Islet precursor cell (in vitro differentiated cells): ENCODE results near the gene SLC5A2.
"Not testable (repeated sequence)": the region's sequence is repeated elsewhere in the genome, so short reads cannot be mapped to it uniquely, and the experiment has no call there.

Experiments
- DNase-seq: peaks from one replicate; pipeline ENCODE4 v3.0.0-alpha.2; 2018

SLC5A2 gene

GRCh38 chr16:31483081-31483480 is at the start of gene SLC5A2:
SLC5A2 (plus strand) TSS chr16:31483123; CDS start chr16:31483137, 14 bp downstream.
- DNase-seq, result no peak

GRCh38 chr16:31435341-31436220 is 47.3 kb upstream of the SLC5A2 start:
- DNase-seq, result peak; percentile 50

GRCh38 chr16:31436221-31437045 is 46.5 kb upstream of the SLC5A2 start:
- DNase-seq, result peak; percentile 45

- DNase-seq, result no peak
Measured at GRCh38 chr16:31438414-31438813, 44.5 kb upstream of the SLC5A2 start.

GRCh38 chr16:31439023-31439422 is 43.9 kb upstream of the SLC5A2 start:
- DNase-seq, result not testable (repeated sequence)

GRCh38 chr16:31439519-31439918 is 43.4 kb upstream of the SLC5A2 start:
- DNase-seq, result no peak

GRCh38 chr16:31440516-31441184 is 42.3 kb upstream of the SLC5A2 start:
- no peak for DNase-seq

- DNase-seq, result no peak
Measured at GRCh38 chr16:31441956-31442355, 41.0 kb upstream of the SLC5A2 start.

GRCh38 chr16:31445931-31446330 is 37.0 kb upstream of the SLC5A2 start:
- not testable (repeated sequence) for DNase-seq

- no peak for DNase-seq
Measured at GRCh38 chr16:31451201-31451600, 31.7 kb upstream of the SLC5A2 start.

GRCh38 chr16:31451681-31452351 is 31.1 kb upstream of the SLC5A2 start:
- DNase-seq, result peak; percentile 92

GRCh38 chr16:31452631-31453106 is 30.3 kb upstream of the SLC5A2 start:
- DNase-seq, result peak; percentile 67

- DNase-seq, result peak; percentile 87
Measured at GRCh38 chr16:31453255-31454204, 29.4 kb upstream of the SLC5A2 start.

GRCh38 chr16:31455601-31456314 is 27.2 kb upstream of the SLC5A2 start:
- DNase-seq, result no peak

- DNase-seq, result no peak
Measured at GRCh38 chr16:31456988-31457360, 25.9 kb upstream of the SLC5A2 start.

- DNase-seq, result peak; percentile 79
Measured at GRCh38 chr16:31458073-31458843, 24.7 kb upstream of the SLC5A2 start.

- DNase-seq, result peak; percentile 99
Measured at GRCh38 chr16:31458844-31459686, 23.9 kb upstream of the SLC5A2 start, which contains the start of gene ARMC5. ARMC5 (plus strand) TSS chr16:31459501; CDS start chr16:31459525, 24 bp downstream.
